GM23338 (cell line): ENCODE data around the gene NDUFS7.

ENCODE experiments used
- CREB1 ChIP-seq: fragments of 250-450 bp; sonication (Bioruptor Pico); IDR thresholded peaks from 2 replicates; pipeline ENCODE4 v1.5.0; 2020; ENCODE audit warnings: low read depth, mild to moderate bottlenecking, moderate library complexity
- EZH2 ChIP-seq: fragments of 200-600 bp; sonication (generic); IDR thresholded peaks from one replicate; pipeline ENCODE4 v1.8.0; 2017; ENCODE audit warnings: antibody characterized with exemption, mild to moderate bottlenecking, low read depth; ENCODE audit not compliant: unreplicated experiment
- EZH2phosphoT487 ChIP-seq: fragments of 200-600 bp; sonication (generic); IDR thresholded peaks from one replicate; pipeline ENCODE4 v1.8.1; 2018; ENCODE audit warnings: antibody characterized with exemption; ENCODE audit not compliant: unreplicated experiment
- JUNB ChIP-seq: IDR thresholded peaks from one replicate; pipeline ENCODE4 v1.6.1; 2016; ENCODE audit warnings: antibody characterized with exemption; ENCODE audit not compliant: unreplicated experiment
- POLR2AphosphoS5 ChIP-seq: IDR thresholded peaks from 2 replicates; pipeline ENCODE4 v1.6.1; 2016; ENCODE audit warnings: antibody characterized with exemption, low read depth
- STAT1 ChIP-seq: IDR thresholded peaks from one replicate; pipeline ENCODE4 v1.6.1; 2016; ENCODE audit warnings: antibody characterized with exemption; ENCODE audit not compliant: unreplicated experiment
- ZNF114 ChIP-seq: fragments of 250-450 bp; sonication (Bioruptor Pico); IDR thresholded peaks from 2 replicates; pipeline ENCODE4 v1.5.0; 2020; ENCODE audit warnings: mild to moderate bottlenecking, moderate library complexity
- ZNF331 ChIP-seq: fragments of 250-450 bp; sonication (Bioruptor Pico); IDR thresholded peaks from 2 replicates; pipeline ENCODE4 v1.5.0; 2020; ENCODE audit warnings: low read depth, mild to moderate bottlenecking, moderate library complexity
- TF ChIP-seq, protein P1 (sequence below), 2 experiments: fragments of 200-600 bp in 1 of 2; sonication (generic) in 1 of 2; conservative IDR thresholded peaks; 2 replicates each; pipeline versions ENCODE4 v1.5.1 to v1.6.1; 2016 to 2017; ENCODE audit warnings: antibody characterized with exemption in 2 of 2, low read depth in 2 of 2, mild to moderate bottlenecking in 2 of 2, moderate library complexity in 1 of 2
- TF ChIP-seq, protein P2 (sequence below): IDR thresholded peaks from one replicate; pipeline ENCODE4 v1.6.1; 2018; ENCODE audit warnings: antibody characterized with exemption; ENCODE audit not compliant: unreplicated experiment
- TF ChIP-seq, protein P3 (sequence below): IDR thresholded peaks from 2 replicates; pipeline ENCODE4 v1.6.1; 2016; ENCODE audit warnings: antibody characterized with exemption
- TF ChIP-seq, protein P4 (sequence below): fragments of 250-450 bp; sonication (Bioruptor Pico); IDR thresholded peaks from 2 replicates; pipeline ENCODE4 v1.5.0; 2020; ENCODE audit warnings: mild to moderate bottlenecking, moderate library complexity

DNA sequence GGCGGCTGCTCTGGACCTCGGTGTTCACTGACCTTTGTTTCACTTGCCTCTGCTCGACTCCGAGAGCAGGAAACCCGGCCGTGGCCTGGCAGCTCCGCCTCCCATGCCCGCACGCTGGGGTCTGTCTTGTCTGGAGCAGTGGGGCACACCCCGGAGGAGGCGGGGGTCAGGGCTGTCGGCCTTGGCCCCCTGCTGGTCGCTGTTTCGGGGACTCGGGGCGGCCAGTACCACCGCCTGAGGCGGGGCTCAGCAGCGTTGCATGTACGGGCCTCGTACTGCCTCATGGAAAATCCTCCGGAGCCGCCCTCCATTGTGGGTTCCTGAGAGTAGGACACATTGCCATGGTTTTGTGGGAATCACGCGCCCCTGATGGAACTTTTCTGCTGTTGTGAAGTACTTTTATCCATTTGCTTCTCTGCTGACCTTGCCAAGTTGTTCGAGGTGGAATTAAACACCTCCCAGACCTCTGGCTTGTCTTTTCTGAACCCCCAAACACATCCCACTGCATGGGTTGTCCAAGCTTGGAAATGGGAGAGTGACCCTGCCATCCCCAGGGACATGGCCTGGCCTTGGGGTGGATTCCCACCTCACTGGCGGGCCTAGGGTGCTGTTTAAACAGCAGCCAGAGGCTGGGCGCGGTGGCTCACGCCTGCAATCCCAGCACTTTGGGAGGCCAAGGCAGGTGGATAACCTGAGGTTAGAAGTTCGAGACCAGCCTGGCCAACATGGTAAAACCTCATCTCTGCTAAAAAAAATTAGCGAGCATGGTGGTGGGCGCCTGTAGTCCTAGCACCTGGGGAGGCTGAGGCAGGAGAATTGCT, 5.5 kb upstream of the NDUFS7 start:
- TF ChIP-seq, protein P1, sequence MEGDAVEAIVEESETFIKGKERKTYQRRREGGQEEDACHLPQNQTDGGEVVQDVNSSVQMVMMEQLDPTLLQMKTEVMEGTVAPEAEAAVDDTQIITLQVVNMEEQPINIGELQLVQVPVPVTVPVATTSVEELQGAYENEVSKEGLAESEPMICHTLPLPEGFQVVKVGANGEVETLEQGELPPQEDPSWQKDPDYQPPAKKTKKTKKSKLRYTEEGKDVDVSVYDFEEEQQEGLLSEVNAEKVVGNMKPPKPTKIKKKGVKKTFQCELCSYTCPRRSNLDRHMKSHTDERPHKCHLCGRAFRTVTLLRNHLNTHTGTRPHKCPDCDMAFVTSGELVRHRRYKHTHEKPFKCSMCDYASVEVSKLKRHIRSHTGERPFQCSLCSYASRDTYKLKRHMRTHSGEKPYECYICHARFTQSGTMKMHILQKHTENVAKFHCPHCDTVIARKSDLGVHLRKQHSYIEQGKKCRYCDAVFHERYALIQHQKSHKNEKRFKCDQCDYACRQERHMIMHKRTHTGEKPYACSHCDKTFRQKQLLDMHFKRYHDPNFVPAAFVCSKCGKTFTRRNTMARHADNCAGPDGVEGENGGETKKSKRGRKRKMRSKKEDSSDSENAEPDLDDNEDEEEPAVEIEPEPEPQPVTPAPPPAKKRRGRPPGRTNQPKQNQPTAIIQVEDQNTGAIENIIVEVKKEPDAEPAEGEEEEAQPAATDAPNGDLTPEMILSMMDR (conservative IDR thresholded peaks at IDR 0.05; ENCODE audit: low read depth in 2 of 2), result no peak; a peak in 1 of 4 replicates
- TF ChIP-seq POLR2AphosphoS5, result no peak
- TF ChIP-seq JUNB, result no peak
- no peak for TF ChIP-seq EZH2
- TF ChIP-seq, protein P2, sequence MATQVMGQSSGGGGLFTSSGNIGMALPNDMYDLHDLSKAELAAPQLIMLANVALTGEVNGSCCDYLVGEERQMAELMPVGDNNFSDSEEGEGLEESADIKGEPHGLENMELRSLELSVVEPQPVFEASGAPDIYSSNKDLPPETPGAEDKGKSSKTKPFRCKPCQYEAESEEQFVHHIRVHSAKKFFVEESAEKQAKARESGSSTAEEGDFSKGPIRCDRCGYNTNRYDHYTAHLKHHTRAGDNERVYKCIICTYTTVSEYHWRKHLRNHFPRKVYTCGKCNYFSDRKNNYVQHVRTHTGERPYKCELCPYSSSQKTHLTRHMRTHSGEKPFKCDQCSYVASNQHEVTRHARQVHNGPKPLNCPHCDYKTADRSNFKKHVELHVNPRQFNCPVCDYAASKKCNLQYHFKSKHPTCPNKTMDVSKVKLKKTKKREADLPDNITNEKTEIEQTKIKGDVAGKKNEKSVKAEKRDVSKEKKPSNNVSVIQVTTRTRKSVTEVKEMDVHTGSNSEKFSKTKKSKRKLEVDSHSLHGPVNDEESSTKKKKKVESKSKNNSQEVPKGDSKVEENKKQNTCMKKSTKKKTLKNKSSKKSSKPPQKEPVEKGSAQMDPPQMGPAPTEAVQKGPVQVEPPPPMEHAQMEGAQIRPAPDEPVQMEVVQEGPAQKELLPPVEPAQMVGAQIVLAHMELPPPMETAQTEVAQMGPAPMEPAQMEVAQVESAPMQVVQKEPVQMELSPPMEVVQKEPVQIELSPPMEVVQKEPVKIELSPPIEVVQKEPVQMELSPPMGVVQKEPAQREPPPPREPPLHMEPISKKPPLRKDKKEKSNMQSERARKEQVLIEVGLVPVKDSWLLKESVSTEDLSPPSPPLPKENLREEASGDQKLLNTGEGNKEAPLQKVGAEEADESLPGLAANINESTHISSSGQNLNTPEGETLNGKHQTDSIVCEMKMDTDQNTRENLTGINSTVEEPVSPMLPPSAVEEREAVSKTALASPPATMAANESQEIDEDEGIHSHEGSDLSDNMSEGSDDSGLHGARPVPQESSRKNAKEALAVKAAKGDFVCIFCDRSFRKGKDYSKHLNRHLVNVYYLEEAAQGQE, result no peak
- TF ChIP-seq EZH2phosphoT487, result no peak
- no peak for TF ChIP-seq STAT1
- TF ChIP-seq CREB1 (CRISPR knock-in tag), result no peak
- no peak for TF ChIP-seq ZNF331 (CRISPR knock-in tag)
- TF ChIP-seq, protein P3, sequence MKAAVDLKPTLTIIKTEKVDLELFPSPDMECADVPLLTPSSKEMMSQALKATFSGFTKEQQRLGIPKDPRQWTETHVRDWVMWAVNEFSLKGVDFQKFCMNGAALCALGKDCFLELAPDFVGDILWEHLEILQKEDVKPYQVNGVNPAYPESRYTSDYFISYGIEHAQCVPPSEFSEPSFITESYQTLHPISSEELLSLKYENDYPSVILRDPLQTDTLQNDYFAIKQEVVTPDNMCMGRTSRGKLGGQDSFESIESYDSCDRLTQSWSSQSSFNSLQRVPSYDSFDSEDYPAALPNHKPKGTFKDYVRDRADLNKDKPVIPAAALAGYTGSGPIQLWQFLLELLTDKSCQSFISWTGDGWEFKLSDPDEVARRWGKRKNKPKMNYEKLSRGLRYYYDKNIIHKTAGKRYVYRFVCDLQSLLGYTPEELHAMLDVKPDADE, result no peak
- TF ChIP-seq ZNF114, result no peak
- TF ChIP-seq, protein P4, sequence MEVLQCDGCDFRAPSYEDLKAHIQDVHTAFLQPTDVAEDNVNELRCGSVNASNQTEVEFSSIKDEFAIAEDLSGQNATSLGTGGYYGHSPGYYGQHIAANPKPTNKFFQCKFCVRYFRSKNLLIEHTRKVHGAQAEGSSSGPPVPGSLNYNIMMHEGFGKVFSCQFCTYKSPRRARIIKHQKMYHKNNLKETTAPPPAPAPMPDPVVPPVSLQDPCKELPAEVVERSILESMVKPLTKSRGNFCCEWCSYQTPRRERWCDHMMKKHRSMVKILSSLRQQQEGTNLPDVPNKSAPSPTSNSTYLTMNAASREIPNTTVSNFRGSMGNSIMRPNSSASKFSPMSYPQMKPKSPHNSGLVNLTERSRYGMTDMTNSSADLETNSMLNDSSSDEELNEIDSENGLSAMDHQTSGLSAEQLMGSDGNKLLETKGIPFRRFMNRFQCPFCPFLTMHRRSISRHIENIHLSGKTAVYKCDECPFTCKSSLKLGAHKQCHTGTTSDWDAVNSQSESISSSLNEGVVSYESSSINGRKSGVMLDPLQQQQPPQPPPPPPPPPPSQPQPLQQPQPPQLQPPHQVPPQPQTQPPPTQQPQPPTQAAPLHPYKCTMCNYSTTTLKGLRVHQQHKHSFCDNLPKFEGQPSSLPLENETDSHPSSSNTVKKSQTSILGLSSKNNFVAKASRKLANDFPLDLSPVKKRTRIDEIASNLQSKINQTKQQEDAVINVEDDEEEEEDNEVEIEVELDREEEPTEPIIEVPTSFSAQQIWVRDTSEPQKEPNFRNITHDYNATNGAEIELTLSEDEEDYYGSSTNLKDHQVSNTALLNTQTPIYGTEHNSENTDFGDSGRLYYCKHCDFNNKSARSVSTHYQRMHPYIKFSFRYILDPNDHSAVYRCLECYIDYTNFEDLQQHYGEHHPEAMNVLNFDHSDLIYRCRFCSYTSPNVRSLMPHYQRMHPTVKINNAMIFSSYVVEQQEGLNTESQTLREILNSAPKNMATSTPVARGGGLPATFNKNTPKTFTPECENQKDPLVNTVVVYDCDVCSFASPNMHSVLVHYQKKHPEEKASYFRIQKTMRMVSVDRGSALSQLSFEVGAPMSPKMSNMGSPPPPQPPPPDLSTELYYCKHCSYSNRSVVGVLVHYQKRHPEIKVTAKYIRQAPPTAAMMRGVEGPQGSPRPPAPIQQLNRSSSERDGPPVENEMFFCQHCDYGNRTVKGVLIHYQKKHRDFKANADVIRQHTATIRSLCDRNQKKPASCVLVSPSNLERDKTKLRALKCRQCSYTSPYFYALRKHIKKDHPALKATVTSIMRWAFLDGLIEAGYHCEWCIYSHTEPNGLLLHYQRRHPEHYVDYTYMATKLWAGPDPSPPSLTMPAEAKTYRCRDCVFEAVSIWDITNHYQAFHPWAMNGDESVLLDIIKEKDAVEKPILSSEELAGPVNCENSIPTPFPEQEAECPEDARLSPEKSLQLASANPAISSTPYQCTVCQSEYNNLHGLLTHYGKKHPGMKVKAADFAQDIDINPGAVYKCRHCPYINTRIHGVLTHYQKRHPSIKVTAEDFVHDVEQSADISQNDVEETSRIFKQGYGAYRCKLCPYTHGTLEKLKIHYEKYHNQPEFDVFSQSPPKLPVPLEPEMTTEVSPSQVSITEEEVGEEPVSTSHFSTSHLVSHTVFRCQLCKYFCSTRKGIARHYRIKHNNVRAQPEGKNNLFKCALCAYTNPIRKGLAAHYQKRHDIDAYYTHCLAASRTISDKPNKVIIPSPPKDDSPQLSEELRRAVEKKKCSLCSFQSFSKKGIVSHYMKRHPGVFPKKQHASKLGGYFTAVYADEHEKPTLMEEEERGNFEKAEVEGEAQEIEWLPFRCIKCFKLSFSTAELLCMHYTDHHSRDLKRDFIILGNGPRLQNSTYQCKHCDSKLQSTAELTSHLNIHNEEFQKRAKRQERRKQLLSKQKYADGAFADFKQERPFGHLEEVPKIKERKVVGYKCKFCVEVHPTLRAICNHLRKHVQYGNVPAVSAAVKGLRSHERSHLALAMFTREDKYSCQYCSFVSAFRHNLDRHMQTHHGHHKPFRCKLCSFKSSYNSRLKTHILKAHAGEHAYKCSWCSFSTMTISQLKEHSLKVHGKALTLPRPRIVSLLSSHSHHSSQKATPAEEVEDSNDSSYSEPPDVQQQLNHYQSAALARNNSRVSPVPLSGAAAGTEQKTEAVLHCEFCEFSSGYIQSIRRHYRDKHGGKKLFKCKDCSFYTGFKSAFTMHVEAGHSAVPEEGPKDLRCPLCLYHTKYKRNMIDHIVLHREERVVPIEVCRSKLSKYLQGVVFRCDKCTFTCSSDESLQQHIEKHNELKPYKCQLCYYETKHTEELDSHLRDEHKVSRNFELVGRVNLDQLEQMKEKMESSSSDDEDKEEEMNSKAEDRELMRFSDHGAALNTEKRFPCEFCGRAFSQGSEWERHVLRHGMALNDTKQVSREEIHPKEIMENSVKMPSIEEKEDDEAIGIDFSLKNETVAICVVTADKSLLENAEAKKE (CRISPR knock-in tag), result no peak
